Astrocyte (in vitro differentiated cells and primary cell): ENCODE data around the gene ATP4B. TPM values are rescaled to one million over a fixed set of nuclear protein-coding genes. Genes with fewer than 3 reads are reported as not detected.

Source experiments
- DNase-seq: peaks from one replicate; pipeline ENCODE4 v3.0.0-alpha.2; 2010; ENCODE audit warnings: low read depth
- FAIRE-seq: peaks from 2 replicates; lab custom pipeline; 2011; peaks lifted over from hg19 to GRCh38; lab: Jason Lieb, UNC
- H2AFZ ChIP-seq: 2 replicates; pipeline ENCODE4 v1.6.0; 2012; ENCODE audit warnings: low read depth, low read length, inconsistent platforms
- H3K27ac ChIP-seq: 2 replicates; pipeline ENCODE4 v1.5.1; 2011; ENCODE audit warnings: low read depth, low read length, inconsistent platforms
- H3K27me3 ChIP-seq: 2 replicates; pipeline ENCODE4 v1.6.0; 2011; ENCODE audit warnings: low read length, inconsistent platforms; ENCODE audit not compliant: insufficient read depth
- H3K36me3 ChIP-seq: 2 replicates; pipeline ENCODE4 v1.5.1; 2011; ENCODE audit warnings: low read length, inconsistent platforms; ENCODE audit not compliant: insufficient read depth
- H3K4me1 ChIP-seq: 2 replicates; pipeline ENCODE4 v1.5.1; 2011; ENCODE audit warnings: low read length, inconsistent platforms; ENCODE audit not compliant: insufficient read depth
- H3K4me2 ChIP-seq: 2 replicates; pipeline ENCODE4 v1.6.0; 2012; ENCODE audit warnings: low read length, inconsistent platforms
- H3K4me3 ChIP-seq: 2 replicates; pipeline ENCODE4 v1.5.1; 2011; ENCODE audit warnings: low read depth, mild to moderate bottlenecking, low read length, inconsistent platforms; ENCODE audit not compliant: insufficient read depth
- H3K79me2 ChIP-seq: 2 replicates; pipeline ENCODE4 v1.6.0; 2012; ENCODE audit warnings: mild to moderate bottlenecking, low read length, inconsistent platforms; ENCODE audit not compliant: insufficient read depth
- H3K9ac ChIP-seq: 2 replicates; pipeline ENCODE4 v1.6.0; 2012; ENCODE audit warnings: mild to moderate bottlenecking, low read length, inconsistent platforms
- H3K9me3 ChIP-seq: 2 replicates; pipeline ENCODE4 v1.5.1; 2012; ENCODE audit warnings: low read depth, mild to moderate bottlenecking, low read length, inconsistent platforms; ENCODE audit not compliant: insufficient read depth
- H4K20me1 ChIP-seq: 2 replicates; pipeline ENCODE4 v1.6.0; 2012; ENCODE audit warnings: low read length, inconsistent platforms; ENCODE audit not compliant: insufficient read depth
- H3K27ac Mint-ChIP-seq: one replicate; pipeline ENCODE4 v1.8.0; 2021; ENCODE audit warnings: mild to moderate bottlenecking, mixed read lengths; ENCODE audit not compliant: unreplicated experiment
- H3K27me3 Mint-ChIP-seq: one replicate; pipeline ENCODE4 v1.8.0; 2021; ENCODE audit warnings: low read depth, mixed read lengths; ENCODE audit not compliant: unreplicated experiment
- H3K36me3 Mint-ChIP-seq: one replicate; pipeline ENCODE4 v1.8.0; 2021; ENCODE audit warnings: low read depth, mixed read lengths; ENCODE audit not compliant: unreplicated experiment
- H3K4me1 Mint-ChIP-seq: one replicate; pipeline ENCODE4 v1.8.0; 2021; ENCODE audit warnings: low read depth, mixed read lengths; ENCODE audit not compliant: unreplicated experiment
- H3K4me3 Mint-ChIP-seq: one replicate; pipeline ENCODE4 v1.8.0; 2021; ENCODE audit warnings: mild to moderate bottlenecking, moderate library complexity, mixed read lengths; ENCODE audit not compliant: unreplicated experiment
- H3K9me3 Mint-ChIP-seq: one replicate; pipeline ENCODE4 v1.8.0; 2021; ENCODE audit warnings: mild to moderate bottlenecking, mixed read lengths; ENCODE audit not compliant: unreplicated experiment
- CTCF ChIP-seq: IDR thresholded peaks from 2 replicates; pipeline ENCODE4 v1.5.1; 2011; ENCODE audit warnings: low read depth, mild to moderate bottlenecking, inconsistent platforms, low read length, moderate library complexity; ENCODE audit not compliant: insufficient read depth
- EZH2 ChIP-seq: IDR thresholded peaks from 2 replicates; pipeline ENCODE4 v1.6.1; 2012; ENCODE audit warnings: mild to moderate bottlenecking, low read length, inconsistent platforms; ENCODE audit not compliant: insufficient read depth
- total RNA-seq: library from RNA; stranded (reverse); gene quantifications from 2 replicates; pipeline ENCODE4 v1.2.1, GENCODE V29; 2021

ATP4B gene
- total RNA-seq, 1 donor from 2014 or later = not detected

GRCh38 chr13:113611996-113612395 lies 46.0 kb downstream of the ATP4B start:
- Histone ChIP-seq H3K4me1 (peaks cover 3% of the 10 kb centered on the region), H4K20me1 (peaks cover 91% of the 10 kb centered on the region), H3K36me3 (peaks cover 7% of the 10 kb centered on the region), H2AFZ (no peak overlapping the region), H3K27me3 (no peaks in the 10 kb centered on the region), H3K4me2 (no peak overlapping the region), H3K9me3 (no peaks in the 10 kb centered on the region), H3K79me2 (peaks cover 97% of the 10 kb centered on the region), H3K4me3 (no peak overlapping the region), H3K9ac (no peak overlapping the region), H3K27ac (no peak overlapping the region)
- Mint-ChIP-seq H3K9me3 (no peaks in the 10 kb centered on the region), H3K27ac (no peak overlapping the region), H3K4me3 (no peak overlapping the region), H3K36me3 (peaks cover 12% of the 10 kb centered on the region), H3K27me3 (no peaks in the 10 kb centered on the region), H3K4me1 (peaks cover 9% of the 10 kb centered on the region)
- no peak for FAIRE-seq
- TF ChIP-seq CTCF = no peak
- TF ChIP-seq EZH2 = no peak
- no peak for DNase-seq

GRCh38 chr13:113610266-113610665 lies 47.7 kb downstream of the ATP4B start:
- Mint-ChIP-seq H3K36me3 (peaks cover 16% of the 10 kb centered on the region), H3K4me1 (peaks cover 3% of the 10 kb centered on the region), H3K27ac (no peak overlapping the region), H3K9me3 (peaks cover 2% of the 10 kb centered on the region), H3K4me3 (no peak overlapping the region), H3K27me3 (no peaks in the 10 kb centered on the region)
- H3K36me3 ChIP-seq = peaks cover 7% of the 10 kb centered on the region
- H3K4me1 ChIP-seq = no peaks in the 10 kb centered on the region
- H3K9ac ChIP-seq = no peak overlapping the region
- H3K27me3 ChIP-seq = no peaks in the 10 kb centered on the region
- TF ChIP-seq CTCF = no peak
- no peak for TF ChIP-seq EZH2
- no peak for FAIRE-seq
- no peaks in the 10 kb centered on the region for H3K9me3 ChIP-seq
- H4K20me1 ChIP-seq = peaks cover 95% of the 10 kb centered on the region
- DNase-seq = no peak
- peaks cover 98% of the 10 kb centered on the region for H3K79me2 ChIP-seq
- H3K4me3 ChIP-seq = no peak overlapping the region
- H3K27ac ChIP-seq = no peak overlapping the region
- H2AFZ ChIP-seq = no peak overlapping the region
- H3K4me2 ChIP-seq = no peak overlapping the region

GRCh38 chr13:113609616-113610015 lies 48.4 kb downstream of the ATP4B start:
- Histone ChIP-seq H2AFZ (no peak overlapping the region), H3K4me3 (no peak overlapping the region), H3K36me3 (peaks cover 7% of the 10 kb centered on the region), H3K27me3 (no peaks in the 10 kb centered on the region), H3K4me2 (no peak overlapping the region), H3K9me3 (no peaks in the 10 kb centered on the region), H3K27ac (no peak overlapping the region), H3K79me2 (peaks cover 98% of the 10 kb centered on the region), H3K4me1 (no peaks in the 10 kb centered on the region), H3K9ac (no peak overlapping the region), H4K20me1 (peaks cover 95% of the 10 kb centered on the region)
- Mint-ChIP-seq H3K9me3 (peaks cover 4% of the 10 kb centered on the region), H3K27ac (no peak overlapping the region), H3K4me3 (no peak overlapping the region), H3K4me1 (peaks cover 3% of the 10 kb centered on the region), H3K27me3 (no peaks in the 10 kb centered on the region), H3K36me3 (peaks cover 21% of the 10 kb centered on the region)
- DNase-seq = no peak
- FAIRE-seq = no peak
- TF ChIP-seq EZH2 (no peak), CTCF (no peak)
